Activated T-cell treated with anti-CD3 and anti-CD28 coated beads, Interleukin-2, amount 50 U/mL, for 4 hours (primary cell): ENCODE measurements around the gene WDFY3. TPM values are rescaled to one million over a fixed set of nuclear protein-coding genes. Genes with fewer than 3 reads are reported as not detected.
"Not testable (repeated sequence)": the region's sequence is repeated elsewhere in the genome, so short reads cannot be mapped to it uniquely, and the experiment has no call there.

Experiments
- ATAC-seq, 2 donors: fragments of 200-7000 bp; cut with Tn5 transposase; one replicate each; pipeline ENCODE4 v1.10.0; 2021
- DNase-seq: peaks from one replicate; pipeline ENCODE4 v3.0.0-alpha.2; 2020
- H3K27me3 Mint-ChIP-seq: one replicate; pipeline ENCODE4 v1.8.0; 2021; ENCODE audit warnings: low read depth, mixed read lengths
- H3K36me3 Mint-ChIP-seq: one replicate; pipeline ENCODE4 v1.8.0; 2022; ENCODE audit warnings: mixed read lengths; ENCODE audit not compliant: insufficient read depth
- H3K4me1 Mint-ChIP-seq: one replicate; pipeline ENCODE4 v1.8.0; 2021; ENCODE audit warnings: low read depth, mixed read lengths
- H3K4me3 Mint-ChIP-seq: one replicate; pipeline ENCODE4 v1.8.0; 2021; ENCODE audit warnings: mild to moderate bottlenecking, moderate library complexity, mixed read lengths
- H3K9me3 Mint-ChIP-seq: one replicate; pipeline ENCODE4 v1.8.0; 2021; ENCODE audit warnings: mixed read lengths
- total RNA-seq, 3 donors: library from RNA; stranded (reverse); gene quantifications; one replicate each; pipeline ENCODE4 v1.2.1, GENCODE V29; 2021

WDFY3 gene
- total RNA-seq, 3 donors from 2014 or later: 0.30 to 0.74 (median 0.30) TPM

DNA sequence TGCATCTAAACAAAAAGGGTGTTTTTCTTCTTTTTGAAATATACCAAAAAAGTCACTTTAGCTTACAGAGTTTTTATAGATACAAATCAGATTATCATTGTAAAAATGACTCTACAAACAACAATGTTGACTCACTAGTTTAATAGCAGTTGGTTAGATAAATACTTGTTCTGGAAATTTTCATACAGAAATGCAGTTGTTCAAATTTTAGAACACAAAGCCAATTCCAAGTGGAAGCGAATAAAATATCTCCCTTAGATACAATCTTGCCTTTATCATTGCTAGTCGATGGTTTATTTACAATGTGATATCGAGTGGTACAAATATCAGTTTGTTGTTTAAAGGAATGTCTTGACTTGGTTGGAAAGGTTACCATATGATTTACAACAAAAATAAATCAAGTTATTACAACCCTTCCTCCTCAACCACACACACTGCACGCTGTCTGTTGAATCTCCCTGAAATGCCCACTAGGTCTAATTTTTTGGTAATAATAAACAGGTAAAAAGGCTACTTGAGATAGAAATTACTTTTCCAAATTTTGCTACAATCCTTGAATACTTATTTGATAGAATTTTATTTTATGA is 268.8 kb downstream of the WDFY3 start:
- DNase-seq: no peak
- no peaks in the 10 kb centered on the region for H3K9me3 Mint-ChIP-seq
- no peaks in the 10 kb centered on the region for H3K4me1 Mint-ChIP-seq
- no peaks in the 10 kb centered on the region for H3K36me3 Mint-ChIP-seq
- no peak overlapping the region for H3K4me3 Mint-ChIP-seq
- ATAC-seq: no peak
- no peaks in the 10 kb centered on the region for H3K27me3 Mint-ChIP-seq

- ATAC-seq (no peak), DNase-seq (no peak)
- H3K36me3 Mint-ChIP-seq: no peaks in the 10 kb centered on the region
- no peaks in the 10 kb centered on the region for H3K27me3 Mint-ChIP-seq
- H3K4me3 Mint-ChIP-seq: no peak overlapping the region
- H3K9me3 Mint-ChIP-seq: no peaks in the 10 kb centered on the region
- H3K4me1 Mint-ChIP-seq: no peaks in the 10 kb centered on the region
Observed at GRCh38 chr4:84697159-84697558, 269.3 kb downstream of the WDFY3 start.

DNA sequence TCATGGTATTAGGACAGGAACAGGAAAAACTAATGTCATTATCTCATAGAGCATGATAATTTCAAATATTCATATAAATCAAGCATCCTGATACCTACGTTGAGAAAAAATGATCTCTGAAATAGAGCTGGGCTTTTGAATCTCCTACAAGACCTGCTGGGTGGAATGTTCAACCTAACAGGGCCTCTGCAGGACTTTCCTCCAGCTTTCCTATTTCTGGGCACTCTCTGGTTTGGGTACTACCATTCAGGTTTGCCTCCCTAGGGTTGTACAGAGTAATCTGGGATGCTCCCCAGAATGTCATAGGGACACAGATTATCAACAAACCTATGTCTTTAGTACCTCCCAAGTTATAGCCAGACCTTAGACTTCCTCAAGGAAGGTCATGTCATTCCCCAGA is 274.7 kb downstream of the WDFY3 start:
- H3K27me3 Mint-ChIP-seq: no peaks in the 10 kb centered on the region
- H3K36me3 Mint-ChIP-seq: no peaks in the 10 kb centered on the region
- H3K4me1 Mint-ChIP-seq: no peaks in the 10 kb centered on the region
- no peak overlapping the region for H3K4me3 Mint-ChIP-seq
- no peaks in the 10 kb centered on the region for H3K9me3 Mint-ChIP-seq
- ATAC-seq (no peak), DNase-seq (no peak)

DNA sequence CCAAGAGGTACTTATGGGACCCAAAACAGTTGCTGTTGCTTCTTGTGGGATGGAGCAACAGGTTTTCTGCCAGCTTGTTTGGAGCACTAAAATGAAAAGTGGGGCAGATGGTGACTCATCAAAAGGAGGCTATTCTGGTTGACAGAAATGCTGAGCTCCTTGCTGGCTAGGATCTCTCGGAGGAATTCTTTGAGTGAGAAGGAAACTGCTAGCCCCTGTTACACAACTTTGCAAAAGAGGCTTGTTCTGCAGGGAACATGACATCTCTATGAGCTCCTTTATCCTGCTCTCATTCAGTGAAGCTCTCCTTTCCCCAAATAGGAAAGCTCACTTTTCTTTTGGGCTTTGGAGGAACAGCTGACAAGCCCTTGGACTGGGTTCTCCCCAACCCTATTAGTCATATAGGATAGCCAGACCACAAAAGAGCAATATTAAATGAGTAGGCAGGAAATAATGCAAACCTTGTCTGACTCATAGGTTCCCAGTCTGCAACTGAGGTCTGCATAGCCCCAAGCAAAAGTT is 275.3 kb downstream of the WDFY3 start:
- ATAC-seq (peak in 1 of 2 donors; percentile 30), DNase-seq (no peak)
- Mint-ChIP-seq H3K4me1 (no peaks in the 10 kb centered on the region), H3K36me3 (no peaks in the 10 kb centered on the region), H3K4me3 (no peak overlapping the region), H3K9me3 (no peaks in the 10 kb centered on the region), H3K27me3 (no peaks in the 10 kb centered on the region)

DNA sequence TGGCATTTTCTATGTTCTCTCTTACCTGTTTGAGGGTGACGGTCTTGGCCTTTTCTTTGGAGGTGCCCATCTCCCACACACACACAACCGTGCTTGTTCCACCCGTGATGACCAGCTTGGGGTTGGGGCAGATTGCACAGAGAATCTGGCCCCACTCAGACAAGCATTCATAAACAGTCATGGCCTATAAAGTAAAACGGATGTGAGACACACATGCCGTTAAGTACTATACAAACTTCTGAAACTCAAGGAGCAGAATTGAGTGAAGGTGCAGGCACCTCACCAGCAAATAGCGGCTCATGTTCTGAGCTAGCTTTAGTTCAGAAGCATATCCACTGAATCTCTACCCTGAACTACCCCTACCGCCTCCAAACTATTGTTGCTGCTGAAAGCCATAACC is 276.0 kb downstream of the WDFY3 start:
- ATAC-seq (no peak), DNase-seq (no peak)
- H3K4me3 Mint-ChIP-seq: no peak overlapping the region
- H3K9me3 Mint-ChIP-seq: no peaks in the 10 kb centered on the region
- H3K4me1 Mint-ChIP-seq: no peaks in the 10 kb centered on the region
- no peaks in the 10 kb centered on the region for H3K27me3 Mint-ChIP-seq
- H3K36me3 Mint-ChIP-seq: no peaks in the 10 kb centered on the region

GRCh38 chr4:84689197-84689596 is 277.3 kb downstream of the WDFY3 start:
- ATAC-seq: no peak
- Mint-ChIP-seq H3K27me3 (no peaks in the 10 kb centered on the region), H3K4me3 (no peak overlapping the region), H3K9me3 (no peaks in the 10 kb centered on the region), H3K36me3 (no peaks in the 10 kb centered on the region), H3K4me1 (no peaks in the 10 kb centered on the region)
- DNase-seq: no peak

DNA sequence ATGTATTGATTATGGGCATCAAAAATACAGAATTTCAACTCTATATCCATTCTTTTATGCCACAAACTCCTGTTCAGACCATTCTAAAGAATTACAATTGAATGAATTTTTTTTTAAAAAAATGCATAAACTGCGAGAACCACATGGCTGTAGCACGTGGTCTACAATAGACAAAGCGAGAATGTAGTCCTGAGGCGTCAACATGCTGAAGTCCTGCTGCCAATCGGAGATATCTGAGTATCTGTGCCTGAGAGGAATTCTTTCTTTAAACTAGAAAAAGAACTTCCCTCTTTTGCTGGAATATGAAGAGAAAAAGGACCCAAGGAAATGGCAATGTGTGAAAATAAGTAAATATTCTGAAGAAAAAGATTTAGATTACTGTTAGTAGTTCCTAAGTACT is 277.9 kb downstream of the WDFY3 start:
- H3K4me3 Mint-ChIP-seq: no peak overlapping the region
- no peaks in the 10 kb centered on the region for H3K4me1 Mint-ChIP-seq
- ATAC-seq (no peak), DNase-seq (no peak)
- H3K27me3 Mint-ChIP-seq: no peaks in the 10 kb centered on the region
- no peaks in the 10 kb centered on the region for H3K36me3 Mint-ChIP-seq
- H3K9me3 Mint-ChIP-seq: no peaks in the 10 kb centered on the region

DNA sequence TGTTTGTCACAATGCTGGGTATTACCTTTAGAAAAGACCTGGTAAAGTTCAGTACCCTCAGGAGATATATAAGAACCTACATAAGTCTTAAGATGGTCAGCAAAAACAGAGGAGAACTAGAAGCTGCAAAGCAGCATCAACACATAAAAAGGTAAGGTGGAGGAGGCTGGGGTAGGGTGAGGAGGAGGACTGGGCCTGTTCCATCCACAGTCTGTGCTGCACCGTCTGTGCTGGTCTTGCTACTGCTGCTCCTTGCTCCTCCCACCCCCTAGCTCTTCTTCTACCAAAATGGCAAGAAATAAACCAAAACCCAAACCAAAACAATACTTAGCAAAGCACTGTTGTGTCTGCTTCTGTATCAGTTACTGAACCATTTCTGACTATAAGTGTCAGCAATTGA is 281.4 kb downstream of the WDFY3 start:
- Mint-ChIP-seq H3K4me3 (no peak overlapping the region), H3K27me3 (no peaks in the 10 kb centered on the region), H3K9me3 (no peaks in the 10 kb centered on the region), H3K36me3 (no peaks in the 10 kb centered on the region), H3K4me1 (peaks cover 5% of the 10 kb centered on the region)
- no peak for DNase-seq
- ATAC-seq: no peak

GRCh38 chr4:84684361-84684760 is 282.1 kb downstream of the WDFY3 start:
- Mint-ChIP-seq H3K36me3 (no peaks in the 10 kb centered on the region), H3K9me3 (no peaks in the 10 kb centered on the region), H3K4me3 (no peak overlapping the region), H3K4me1 (peaks cover 5% of the 10 kb centered on the region), H3K27me3 (no peaks in the 10 kb centered on the region)
- DNase-seq (no peak), ATAC-seq (no peak)

DNA sequence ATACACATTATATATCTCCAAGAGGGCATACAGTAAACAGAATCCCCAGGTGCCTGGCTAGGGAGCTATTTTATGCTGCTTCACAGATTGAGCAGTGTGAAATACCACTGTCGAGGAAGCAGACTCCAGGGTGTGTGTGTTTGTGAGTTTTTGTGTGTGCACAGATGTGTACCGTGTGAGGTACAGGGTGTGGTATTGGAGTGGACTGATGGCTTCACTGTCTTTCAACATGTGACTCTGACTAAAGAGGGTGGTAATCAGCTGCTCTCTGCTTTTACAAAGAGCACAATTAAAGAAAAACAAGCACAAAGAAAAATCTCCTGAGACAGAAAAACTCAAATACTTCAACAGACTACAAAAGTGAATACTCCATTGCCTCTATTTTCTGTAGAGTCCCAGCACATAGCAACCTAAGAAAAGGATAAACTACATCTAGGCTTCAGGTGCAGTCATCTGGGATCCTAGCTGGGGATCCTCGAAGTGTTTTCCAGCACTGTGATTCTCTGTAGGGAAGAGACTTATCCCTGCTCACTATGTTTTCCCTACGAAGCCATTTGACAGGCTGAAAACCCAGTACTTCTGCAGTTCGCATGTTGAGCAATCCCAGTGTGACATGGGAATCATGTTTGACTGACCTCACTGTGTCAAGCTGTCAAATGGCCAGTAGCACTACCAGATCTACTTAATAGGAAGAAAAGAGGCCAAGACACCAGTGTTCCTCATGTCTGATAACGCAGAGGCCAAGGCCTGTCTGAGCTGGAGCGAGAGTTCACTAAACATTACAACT is 283.2 kb downstream of the WDFY3 start:
- no peak for ATAC-seq

DNA sequence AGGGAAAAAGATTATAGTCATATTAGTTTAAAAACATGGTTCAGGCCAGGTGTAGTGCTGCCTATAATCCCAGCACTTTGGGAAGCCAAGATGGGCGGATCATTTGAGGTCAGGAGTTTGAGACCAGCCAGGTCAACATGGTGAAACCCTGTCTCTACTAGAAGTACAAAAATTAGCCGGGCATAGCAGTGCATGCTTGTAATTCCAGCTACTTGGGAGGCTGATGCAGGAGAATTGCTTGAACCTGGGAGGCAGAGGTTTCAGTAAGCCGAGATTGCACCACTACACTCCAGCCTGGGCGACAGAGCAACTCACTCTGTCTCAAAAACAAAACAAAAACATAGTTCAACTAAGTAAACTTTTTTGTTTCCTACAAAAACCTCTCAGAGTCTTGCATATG is 283.8 kb downstream of the WDFY3 start:
- not testable (repeated sequence) for ATAC-seq, DNase-seq, H3K27me3 Mint-ChIP-seq, H3K4me3 Mint-ChIP-seq, H3K9me3 Mint-ChIP-seq, H3K4me1 Mint-ChIP-seq, H3K36me3 Mint-ChIP-seq

More for the DNA sequence above, 283.2 kb downstream of the WDFY3 start:
- peaks cover 5% of the 10 kb centered on the region for H3K4me1 Mint-ChIP-seq
- no peak overlapping the region for H3K4me3 Mint-ChIP-seq
- H3K27me3 Mint-ChIP-seq: no peaks in the 10 kb centered on the region
- no peak for DNase-seq
- H3K36me3 Mint-ChIP-seq: no peaks in the 10 kb centered on the region
- H3K9me3 Mint-ChIP-seq: no peaks in the 10 kb centered on the region

- no peak overlapping the region for H3K4me3 Mint-ChIP-seq
- H3K27me3 Mint-ChIP-seq: no peaks in the 10 kb centered on the region
- peaks cover 5% of the 10 kb centered on the region for H3K4me1 Mint-ChIP-seq
- H3K9me3 Mint-ChIP-seq: no peaks in the 10 kb centered on the region
- ATAC-seq: no peak
- H3K36me3 Mint-ChIP-seq: no peaks in the 10 kb centered on the region
- no peak for DNase-seq
Observed at GRCh38 chr4:84681486-84682274, 284.8 kb downstream of the WDFY3 start.

GRCh38 chr4:84680956-84681355 is 285.5 kb downstream of the WDFY3 start:
- no peaks in the 10 kb centered on the region for H3K27me3 Mint-ChIP-seq
- H3K4me3 Mint-ChIP-seq: no peak overlapping the region
- DNase-seq: no peak
- H3K9me3 Mint-ChIP-seq: no peaks in the 10 kb centered on the region
- H3K4me1 Mint-ChIP-seq: peaks cover 5% of the 10 kb centered on the region
- no peaks in the 10 kb centered on the region for H3K36me3 Mint-ChIP-seq
- no peak for ATAC-seq

GRCh38 chr4:84678976-84679744 is 287.3 kb downstream of the WDFY3 start:
- no peak for ATAC-seq
- Mint-ChIP-seq H3K4me1 (peaks cover 5% of the 10 kb centered on the region), H3K4me3 (no peak overlapping the region), H3K27me3 (no peaks in the 10 kb centered on the region), H3K9me3 (no peaks in the 10 kb centered on the region), H3K36me3 (no peaks in the 10 kb centered on the region)
- DNase-seq: no peak
